Measurements from ENCODE around the gene ZNF326.

The ZNF326 gene

GRCh38 chr1:89994805-89995597 is at the start of gene ZNF326:
TSS of gene ZNF326 (plus strand) at chr1:89995110. CDS start at chr1:89995258, 148 bp downstream.
- DNase-seq (ENCODE audit: low spot score) = peak; percentile 94

DNA sequence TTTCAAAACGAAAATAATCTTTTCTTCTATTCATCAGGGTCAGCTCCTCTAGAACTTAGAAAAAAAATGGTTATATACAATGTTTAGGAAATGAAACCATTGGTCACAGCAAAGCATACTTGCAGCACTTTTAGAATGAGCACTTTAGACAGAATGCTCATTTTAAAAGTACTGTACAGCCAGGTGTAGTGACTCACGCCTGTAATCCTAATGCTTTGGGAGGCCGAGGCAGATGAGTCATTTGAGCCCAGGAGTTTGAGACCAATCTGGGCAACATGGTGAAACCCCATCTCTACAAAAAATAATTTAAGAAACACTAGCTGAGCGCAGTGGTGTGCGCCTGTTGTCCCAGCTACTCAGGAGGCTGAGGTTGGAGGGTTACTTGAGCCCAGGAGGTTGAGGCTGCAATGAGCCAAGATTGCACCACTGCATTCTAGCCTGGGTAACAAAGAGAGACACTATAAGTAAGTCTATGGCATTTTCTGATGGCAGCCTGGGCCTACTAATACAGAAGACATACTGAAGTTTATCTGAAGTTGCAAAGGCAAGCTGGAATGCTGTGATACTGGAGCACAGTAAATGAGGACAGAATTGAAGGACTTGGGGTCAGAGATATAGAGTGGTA is 48.9 kb upstream of the ZNF326 start:
- no peak for DNase-seq (ENCODE audit: low spot score)

GRCh38 chr1:89946532-89946931 is 48.4 kb upstream of the ZNF326 start:
- no peak for DNase-seq (ENCODE audit: low spot score)

DNA sequence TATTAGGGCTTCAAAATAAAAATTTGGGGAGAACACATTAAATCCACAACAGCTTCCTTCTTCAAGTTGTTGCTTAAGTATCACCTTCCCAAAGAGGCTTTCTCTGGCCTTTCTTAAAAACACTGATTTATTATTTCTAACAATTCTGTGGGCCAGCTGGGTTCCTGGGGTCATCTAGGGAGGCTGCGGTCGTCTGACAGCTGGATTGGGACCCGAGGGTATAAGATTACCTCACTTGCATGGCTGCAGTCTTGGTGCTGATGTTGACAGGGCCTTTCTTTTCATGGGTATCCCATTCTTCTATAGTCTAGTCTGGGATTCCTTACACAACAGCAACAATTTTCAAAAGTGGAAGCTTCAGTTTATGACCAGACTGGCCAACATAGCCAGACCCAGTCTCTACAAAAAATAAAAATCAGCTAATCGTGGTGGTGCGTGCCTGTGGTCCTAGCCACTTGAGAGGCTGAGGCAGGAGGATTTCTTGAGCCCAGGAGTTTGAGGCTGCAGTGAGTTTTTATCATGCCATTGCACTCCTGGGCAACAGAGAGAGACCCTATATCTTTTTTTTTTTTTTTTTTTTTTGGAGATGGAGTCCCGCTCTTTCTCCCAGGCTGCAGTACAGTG is 46.1 kb upstream of the ZNF326 start:
- no peak for DNase-seq (ENCODE audit: low spot score)

DNA sequence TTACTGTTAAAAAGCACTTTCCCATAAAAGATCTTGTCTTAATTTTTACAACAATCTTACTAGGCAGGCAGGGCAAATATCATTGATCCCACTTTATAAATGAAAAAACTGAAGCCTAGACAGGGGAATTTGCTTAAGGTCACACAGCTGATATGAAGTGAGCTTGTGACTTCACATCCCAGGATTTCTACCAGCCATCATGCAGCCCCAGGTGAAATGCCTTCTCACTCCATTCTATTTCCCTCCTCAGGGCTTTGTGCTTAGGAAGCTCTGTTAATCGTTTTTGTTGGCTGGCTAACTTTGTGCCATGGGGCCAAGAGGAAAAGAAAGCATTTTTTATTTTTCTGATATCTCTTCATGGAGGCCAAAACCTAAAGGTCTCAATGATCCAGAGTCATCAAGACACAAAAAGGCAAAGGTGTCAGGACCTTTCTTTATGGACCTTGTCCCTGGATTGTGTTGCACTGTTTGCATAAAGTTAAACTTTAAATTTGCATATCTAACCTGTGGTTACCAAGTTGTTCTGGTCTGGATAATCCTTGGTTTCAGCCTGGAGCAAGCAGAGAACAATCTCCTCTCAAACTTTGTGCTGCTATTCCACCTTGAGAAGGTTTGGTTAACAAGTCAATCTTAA is 44.8 kb upstream of the ZNF326 start:
- DNase-seq (ENCODE audit: low spot score) = no peak

DNA sequence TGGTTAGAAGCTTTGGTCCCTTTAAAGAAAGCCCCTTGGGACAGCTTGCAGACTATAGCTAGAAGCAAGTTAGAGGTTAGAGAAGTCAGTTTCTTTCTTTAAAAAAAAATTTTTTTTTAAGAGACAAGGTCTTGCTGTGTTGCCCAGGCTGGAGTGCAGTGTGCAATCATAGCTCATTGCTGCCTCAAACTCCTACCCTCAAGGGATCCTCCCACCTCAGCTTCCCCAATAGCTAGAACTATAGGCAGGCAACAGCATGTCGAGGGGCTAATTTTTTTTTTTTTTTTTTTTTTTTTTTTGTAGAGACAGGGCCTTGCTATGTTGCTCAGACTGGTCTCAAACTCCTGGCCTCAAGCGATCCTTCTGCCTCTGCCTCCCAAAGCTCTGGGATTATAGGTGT is 44.2 kb upstream of the ZNF326 start:
- DNase-seq (ENCODE audit: low spot score) = no peak

DNA sequence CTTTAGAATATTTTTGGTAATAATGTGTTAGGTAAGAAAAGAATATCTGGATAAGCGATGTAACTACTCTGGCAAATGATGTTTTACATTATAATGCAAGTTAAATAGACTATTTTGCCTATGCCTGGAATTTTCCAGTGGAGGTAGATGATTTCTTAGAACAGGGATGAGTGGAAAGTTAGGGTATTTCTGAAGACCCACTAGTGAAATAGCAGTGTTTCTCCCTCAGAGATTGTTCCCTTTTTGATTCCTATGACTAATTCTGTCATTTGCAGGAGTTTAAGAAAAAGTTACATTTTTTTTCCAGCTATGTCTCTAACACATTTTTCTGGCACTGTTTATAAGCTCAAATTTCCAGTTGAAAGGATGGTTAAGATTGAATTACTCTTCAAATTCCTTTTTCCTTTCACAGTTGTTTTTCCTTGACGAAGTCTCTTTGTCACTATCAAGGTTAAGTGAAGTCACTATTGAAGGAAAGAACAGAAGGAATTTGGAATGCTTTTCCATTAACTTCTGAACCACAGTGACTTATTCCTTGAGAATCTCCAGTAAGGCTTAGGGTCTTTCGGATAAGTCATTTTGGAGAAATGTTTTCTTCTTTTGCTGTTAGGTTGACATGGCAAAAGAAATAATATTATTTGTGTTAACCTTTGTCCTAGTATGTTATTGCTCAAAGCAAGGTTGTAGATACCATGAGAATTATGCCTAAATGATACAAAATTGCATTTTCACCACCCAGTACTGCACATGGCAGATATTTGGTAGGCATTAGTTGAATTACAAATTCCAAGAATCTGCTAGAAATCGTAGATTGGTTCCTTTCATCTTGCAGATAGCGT is 42.9 kb upstream of the ZNF326 start:
- DNase-seq (ENCODE audit: low spot score) = no peak

DNA sequence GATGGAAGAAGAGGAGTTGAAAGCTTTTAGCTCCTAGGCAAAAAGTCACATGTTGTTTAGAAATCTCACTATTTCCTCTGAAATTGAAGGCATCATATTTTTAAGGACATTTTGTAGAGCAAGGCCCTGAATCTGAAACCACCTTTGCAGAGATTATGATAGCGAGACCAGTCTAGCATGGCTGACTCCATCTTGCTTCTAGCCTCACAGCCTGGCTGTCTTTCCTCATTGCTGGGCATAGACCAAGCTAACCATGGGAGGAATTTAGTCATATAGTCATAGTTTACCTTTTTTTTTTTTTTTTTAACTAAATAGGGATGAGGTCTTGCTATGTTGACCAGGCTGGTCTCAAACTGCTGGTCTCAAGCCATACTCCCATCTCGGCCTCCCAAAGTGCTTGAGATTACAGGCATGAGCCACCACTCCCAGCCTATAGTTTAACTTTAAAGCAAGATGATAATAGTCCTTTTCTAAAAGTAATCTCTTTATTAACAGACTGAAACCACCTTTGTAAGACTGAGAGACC is 42.2 kb upstream of the ZNF326 start:
- DNase-seq (ENCODE audit: low spot score) = no peak

DNA sequence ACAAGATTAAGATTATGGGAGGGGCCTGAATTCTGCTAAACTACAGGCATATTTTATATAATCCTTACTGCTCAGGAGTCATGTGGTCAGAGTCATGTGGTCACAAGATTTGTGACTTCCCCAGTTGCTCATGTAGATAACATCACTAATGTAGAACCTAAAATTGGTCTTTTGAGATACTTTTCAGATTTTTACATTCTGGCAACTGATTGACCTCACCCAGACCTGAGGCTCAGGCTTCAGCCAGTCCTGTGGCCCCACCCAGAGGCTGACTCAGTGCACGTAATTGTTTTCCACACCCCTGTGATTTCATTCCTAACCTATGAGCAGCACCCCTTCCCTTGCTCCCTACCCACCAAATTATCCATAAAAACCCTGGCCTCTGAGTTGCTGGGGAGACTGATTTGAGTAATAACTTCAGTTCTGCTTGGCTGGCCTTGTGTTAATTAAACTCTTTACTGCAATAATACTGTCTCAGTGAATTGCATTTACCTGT is 41.7 kb upstream of the ZNF326 start:
- peak; percentile 66 for DNase-seq (ENCODE audit: low spot score)

DNA sequence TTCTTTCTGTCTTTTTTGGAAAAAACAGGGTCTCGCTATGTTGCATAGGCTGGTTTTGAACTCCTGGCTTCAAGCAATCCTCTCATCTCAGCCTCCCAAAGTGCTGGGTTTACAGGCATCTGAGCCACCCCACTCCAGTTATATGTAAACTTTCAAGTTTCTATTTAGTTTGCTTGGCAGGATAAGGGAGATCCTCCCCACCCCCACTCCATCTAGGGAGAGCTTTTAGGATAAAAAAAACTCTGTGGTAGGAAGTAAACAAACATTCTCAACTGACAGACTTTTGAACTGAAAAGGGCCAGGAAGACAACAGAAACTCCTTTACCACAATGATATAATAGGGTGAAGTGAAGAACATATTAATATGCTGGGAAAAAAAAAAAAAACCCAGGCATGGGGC is 41.0 kb upstream of the ZNF326 start:
- DNase-seq (ENCODE audit: low spot score) = no peak

- no peak for DNase-seq (ENCODE audit: low spot score)
Measured at GRCh38 chr1:89954401-89954800, 40.5 kb upstream of the ZNF326 start.

DNA sequence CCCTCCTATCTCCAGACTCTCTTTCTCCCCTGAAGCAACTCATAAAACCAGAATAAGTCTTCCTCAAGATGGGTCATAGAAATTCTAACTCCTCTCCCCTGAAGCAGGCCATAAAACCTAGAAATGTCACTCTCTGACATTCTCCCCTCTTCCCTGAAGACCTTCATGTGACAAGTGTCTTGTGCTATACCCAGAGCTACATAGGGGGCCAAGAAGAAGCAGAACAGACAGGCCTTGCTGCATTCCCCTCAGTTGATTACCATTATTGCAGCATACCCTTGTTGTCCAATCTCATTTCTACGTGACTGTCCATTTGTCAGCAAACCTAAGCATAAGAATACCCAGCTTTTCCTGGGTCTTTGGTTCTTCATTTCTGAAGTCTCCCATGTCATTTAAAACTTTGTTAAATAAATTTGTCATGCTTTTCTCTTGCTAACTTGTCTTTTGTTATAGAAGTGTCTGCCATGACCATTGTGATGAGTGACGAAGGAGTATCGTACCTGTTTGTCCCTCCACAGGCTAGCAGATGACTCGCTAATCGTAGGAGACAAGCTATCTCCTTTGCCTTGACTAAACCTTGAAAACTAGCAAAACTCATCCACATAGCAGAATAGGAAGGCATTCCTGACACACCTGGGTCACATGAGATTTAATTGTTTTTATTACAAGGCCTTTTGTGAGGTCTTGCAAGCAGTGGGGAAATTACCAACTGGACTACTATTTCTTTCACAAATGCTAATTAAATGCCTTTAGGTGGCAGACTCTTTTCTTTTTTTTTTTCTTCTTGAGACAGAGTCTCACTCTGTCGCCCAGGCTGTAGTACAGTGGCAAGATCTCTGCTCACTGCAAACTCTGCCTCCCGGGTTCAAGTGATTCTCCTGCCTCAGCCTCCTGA is 39.4 kb upstream of the ZNF326 start:
- DNase-seq (ENCODE audit: low spot score) = no peak

DNA sequence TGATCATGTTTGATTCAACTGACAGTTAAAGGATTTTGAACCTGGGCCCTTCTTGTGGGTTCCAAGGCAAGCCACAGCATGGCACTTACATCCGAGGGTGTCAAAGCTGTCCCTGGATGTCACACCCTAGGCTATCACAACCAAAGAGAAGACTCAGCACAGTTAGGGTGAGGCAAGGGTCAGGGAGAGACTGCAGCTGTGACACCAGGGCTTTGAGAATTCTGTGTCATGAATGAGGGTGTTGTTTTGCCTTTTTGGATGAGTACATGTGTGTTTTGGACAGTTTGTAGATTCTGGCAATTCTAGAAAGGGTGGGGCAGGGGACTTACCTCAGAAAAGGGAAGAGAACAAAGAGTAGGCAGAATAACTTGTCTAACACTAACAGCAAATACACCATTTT is 37.8 kb upstream of the ZNF326 start:
- no peak for DNase-seq (ENCODE audit: low spot score)

DNA sequence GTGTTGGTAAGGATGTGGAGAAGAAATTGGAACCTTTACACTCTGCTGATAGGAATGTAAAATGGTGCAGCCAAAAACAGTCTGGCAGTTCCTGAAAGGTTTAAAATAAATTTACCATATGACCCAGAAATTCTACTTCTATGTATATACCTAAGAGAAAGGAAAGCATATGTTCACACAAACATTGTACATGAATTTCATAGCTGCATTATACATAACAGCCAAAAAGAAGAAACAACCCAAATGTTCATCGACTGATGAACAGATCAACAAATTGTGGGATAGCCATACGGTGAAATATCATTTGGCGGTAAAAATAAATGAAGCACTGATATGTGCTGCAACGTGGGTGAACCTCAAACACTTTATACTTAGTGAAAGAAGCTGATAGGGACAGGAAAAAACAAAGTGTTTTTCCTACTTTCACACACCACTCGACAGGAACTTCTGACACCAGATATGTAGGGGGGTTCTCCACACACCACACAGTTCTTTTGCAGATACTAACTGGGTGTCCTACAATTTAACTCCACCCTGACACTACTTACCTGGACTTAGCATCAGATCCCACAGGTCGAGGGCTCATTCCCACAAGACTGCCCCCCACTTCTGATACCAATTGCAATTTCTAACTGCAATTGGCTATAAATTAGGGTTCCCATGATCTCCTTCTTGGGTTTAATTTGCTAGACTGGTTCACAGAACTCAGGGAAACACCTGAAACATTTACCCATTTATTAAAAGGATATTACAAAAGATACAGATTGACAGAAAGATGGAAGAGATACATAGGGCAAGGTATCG is 35.9 kb upstream of the ZNF326 start:
- DNase-seq (ENCODE audit: low spot score) = no peak

DNA sequence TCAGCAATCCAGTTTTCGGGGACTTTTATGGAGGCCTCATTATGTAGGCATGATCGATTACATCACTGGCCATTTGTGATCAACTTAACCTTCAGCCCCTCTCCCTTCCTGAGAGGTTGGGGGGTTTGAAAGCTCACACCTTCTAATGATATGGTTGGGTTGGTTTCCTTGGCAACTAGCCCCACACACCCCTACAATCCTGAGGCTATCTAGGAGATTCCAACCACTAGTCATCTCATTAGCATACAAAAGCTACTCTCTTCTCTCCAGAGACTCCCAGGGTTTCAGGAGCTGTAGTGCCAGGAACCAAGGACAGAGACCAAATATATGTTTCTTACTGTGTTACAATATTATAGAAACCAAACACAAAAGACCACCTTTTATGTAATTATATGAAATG is 35.2 kb upstream of the ZNF326 start:
- DNase-seq (ENCODE audit: low spot score) = no peak

- DNase-seq (ENCODE audit: low spot score) = no peak
Measured at GRCh38 chr1:89962024-89962741, 32.7 kb upstream of the ZNF326 start.

DNA sequence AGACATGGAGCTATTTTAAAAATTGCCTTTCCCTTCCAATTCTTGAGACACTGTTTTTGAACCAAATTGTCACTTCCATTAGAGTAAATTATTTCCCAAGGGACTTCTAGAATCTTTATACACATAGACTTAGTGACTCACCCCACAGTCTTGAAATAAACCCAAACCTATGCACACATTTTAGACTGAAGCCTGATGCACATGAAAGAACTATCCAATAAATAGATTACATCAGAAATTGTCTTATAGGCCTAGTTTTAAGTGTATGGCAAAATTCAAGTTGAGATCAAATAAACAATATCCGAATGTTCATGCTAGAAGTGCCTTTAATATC is 32.2 kb upstream of the ZNF326 start:
- DNase-seq (ENCODE audit: low spot score) = no peak

- no peak for DNase-seq (ENCODE audit: low spot score)
Measured at GRCh38 chr1:89965193-89965768, 29.6 kb upstream of the ZNF326 start.

DNA sequence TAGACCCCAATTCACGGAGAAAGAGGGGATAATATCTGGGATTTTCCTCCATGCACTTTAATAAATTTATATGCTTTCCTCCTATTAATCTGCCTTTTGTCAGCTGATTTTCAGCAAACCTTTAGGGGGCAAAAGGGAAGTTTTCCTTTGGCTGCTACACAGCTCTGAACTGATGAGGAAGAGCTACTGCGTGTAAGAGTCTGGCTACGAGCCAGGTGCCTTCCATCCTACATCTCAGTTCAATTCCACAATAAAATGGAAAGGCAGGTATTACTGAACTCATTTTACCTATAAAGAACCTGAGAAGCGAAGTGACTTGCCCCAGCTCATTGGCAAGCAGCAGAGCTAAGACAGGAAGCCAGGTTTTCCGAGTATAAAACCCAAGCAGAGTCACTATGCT is 28.3 kb upstream of the ZNF326 start:
- no peak for DNase-seq (ENCODE audit: low spot score)
